Activated CD8-positive, alpha-beta T cell treated with anti-CD3 and anti-CD28 coated beads, Interleukin-2, amount 10 ng/mL, durations not matched to agents 7 days and 5 days (primary cell): Measurements from ENCODE around the gene AMPH. TPM values are rescaled to one million over a fixed set of nuclear protein-coding genes. Genes with fewer than 3 reads are reported as not detected.
"Not testable (repeated sequence)": the region's sequence is repeated elsewhere in the genome, so short reads cannot be mapped to it uniquely, and the experiment has no call there.

Source experiments
- ATAC-seq: fragments of 150-1000 bp; cut with Tn5 transposase; one replicate; pipeline ENCODE4 v1.10.0; 2021; ENCODE audit warnings: moderate library complexity
- CTCF ChIA-PET: fragments of 350-600 bp; sonication (Branson Sonifier 250); formaldehyde crosslinking; loops from one replicate; lab custom pipeline; 2021; ENCODE audit warnings: antibody characterized with exemption; lab: Charles Lee
- POLR2A ChIA-PET: fragments of 350-600 bp; sonication (Branson Sonifier 250); formaldehyde crosslinking; loops from one replicate; lab custom pipeline; 2021; ENCODE audit warnings: antibody characterized with exemption; lab: Charles Lee
- DNase-seq: peaks from one replicate; pipeline ENCODE4 v3.0.0-alpha.2; 2020
- H3K27ac Mint-ChIP-seq: one replicate; pipeline ENCODE4 v1.8.0; 2021; ENCODE audit warnings: mild to moderate bottlenecking, mixed read lengths
- H3K27me3 Mint-ChIP-seq: one replicate; pipeline ENCODE4 v1.8.0; 2021; ENCODE audit warnings: low read depth, mixed read lengths
- H3K36me3 Mint-ChIP-seq: one replicate; pipeline ENCODE4 v1.8.0; 2021; ENCODE audit warnings: low read depth, mixed read lengths
- H3K4me1 Mint-ChIP-seq: one replicate; pipeline ENCODE4 v1.8.0; 2021; ENCODE audit warnings: low read depth, mixed read lengths
- H3K4me3 Mint-ChIP-seq: one replicate; pipeline ENCODE4 v1.8.0; 2021; ENCODE audit warnings: mild to moderate bottlenecking, mixed read lengths
- H3K9me3 Mint-ChIP-seq: one replicate; pipeline ENCODE4 v1.8.0; 2022; ENCODE audit warnings: mixed read lengths; ENCODE audit not compliant: insufficient read depth
- total RNA-seq, 2 experiments: library from RNA; stranded (reverse); gene quantifications; one replicate each; pipeline ENCODE4 v1.2.3, GENCODE V29; 2021

Gene AMPH
- total RNA-seq, 2 experiments from 2014 or later = not detected

- Mint-ChIP-seq H3K4me3 (peak overlapping the region; percentile 91), H3K36me3 (peaks cover 65% of the 10 kb centered on the region), H3K27ac (peak overlapping the region; percentile 93), H3K4me1 (peaks cover 65% of the 10 kb centered on the region)
- peak; percentile 82 for ATAC-seq
- ChIA-PET POLR2A (interaction anchor here (0.8 to 1.3 kb wide), 4 partner anchors 14 to 372 kb away, joined by 3 to 4 read pairs (median 3); no protein-coding TSS in a partner anchor), CTCF (interaction anchor here (0.6 to 4.5 kb wide), 22 partner anchors 9 to 254 kb away, joined by 3 to 65 read pairs (median 7); partner anchors contain the start of gene STARD3NL)
- not testable (repeated sequence) for H3K27me3 Mint-ChIP-seq, H3K9me3 Mint-ChIP-seq
- peak; percentile 87 for DNase-seq
Observed at GRCh38 chr7:38359071-38359601, 272.0 kb downstream of the AMPH start.

- not testable (repeated sequence) for H3K27me3 Mint-ChIP-seq, H3K9me3 Mint-ChIP-seq
- ChIA-PET POLR2A (interaction anchor here (1.0 to 1.3 kb wide), 3 partner anchors 13 to 138 kb away, joined by 3 to 4 read pairs (median 3); no protein-coding TSS in a partner anchor), CTCF (interaction anchor here (0.6 to 4.5 kb wide), 23 partner anchors 9 to 253 kb away, joined by 3 to 65 read pairs (median 7); partner anchors contain the start of gene STARD3NL)
- Mint-ChIP-seq H3K36me3 (peaks cover 65% of the 10 kb centered on the region), H3K4me3 (peak overlapping the region; percentile 91), H3K4me1 (peaks cover 65% of the 10 kb centered on the region), H3K27ac (peak overlapping the region; percentile 93)
- DNase-seq (peak; percentile 69), ATAC-seq (peak; percentile 20)
Observed at GRCh38 chr7:38358273-38358831, 272.8 kb downstream of the AMPH start.

- CTCF ChIA-PET = interaction anchor here (0.6 to 3.2 kb wide), 25 partner anchors 9 to 246 kb away, joined by 3 to 40 read pairs (median 4); partner anchors contain the start of gene STARD3NL
- H3K9me3 Mint-ChIP-seq, H3K27me3 Mint-ChIP-seq, ATAC-seq, POLR2A ChIA-PET: not testable (repeated sequence)
- H3K4me1 Mint-ChIP-seq = peaks cover 58% of the 10 kb centered on the region
- DNase-seq = peak; percentile 78
- H3K36me3 Mint-ChIP-seq = peaks cover 55% of the 10 kb centered on the region
- peak overlapping the region; percentile 88 for H3K27ac Mint-ChIP-seq
- H3K4me3 Mint-ChIP-seq = peak overlapping the region; percentile 77
Observed at GRCh38 chr7:38354271-38354851, 276.8 kb downstream of the AMPH start.

GRCh38 chr7:38353431-38353881 lies 277.7 kb downstream of the AMPH start:
- Mint-ChIP-seq H3K36me3 (peaks cover 50% of the 10 kb centered on the region), H3K27ac (peak overlapping the region; percentile 88), H3K4me1 (peaks cover 59% of the 10 kb centered on the region), H3K4me3 (peak overlapping the region; percentile 77)
- H3K9me3 Mint-ChIP-seq, POLR2A ChIA-PET, H3K27me3 Mint-ChIP-seq: not testable (repeated sequence)
- DNase-seq (peak; percentile 64), ATAC-seq (peak; percentile 59)
- CTCF ChIA-PET = interaction anchor here (0.9 to 3.2 kb wide), 10 partner anchors 8 to 245 kb away, joined by 3 to 40 read pairs (median 8); no protein-coding TSS in a partner anchor

- Mint-ChIP-seq H3K9me3 (no peaks in the 10 kb centered on the region), H3K36me3 (peaks cover 46% of the 10 kb centered on the region), H3K27ac (peak overlapping the region; percentile 92), H3K27me3 (no peaks in the 10 kb centered on the region), H3K4me3 (peak overlapping the region; percentile 87), H3K4me1 (peaks cover 50% of the 10 kb centered on the region)
- ATAC-seq (no peak), DNase-seq (no peak)
- CTCF ChIA-PET = interaction anchor here (0.7 to 3.3 kb wide), 8 partner anchors 11 to 243 kb away, joined by 3 to 16 read pairs (median 6); no protein-coding TSS in a partner anchor
- POLR2A ChIA-PET = no interaction called here
Observed at GRCh38 chr7:38351601-38352000, 279.6 kb downstream of the AMPH start.

GRCh38 chr7:38350777-38351176 lies 280.4 kb downstream of the AMPH start:
- Mint-ChIP-seq H3K36me3 (peaks cover 44% of the 10 kb centered on the region), H3K4me1 (peaks cover 49% of the 10 kb centered on the region), H3K27ac (peak overlapping the region; percentile 92), H3K4me3 (peak overlapping the region; percentile 87)
- DNase-seq, POLR2A ChIA-PET, H3K27me3 Mint-ChIP-seq, ATAC-seq, H3K9me3 Mint-ChIP-seq: not testable (repeated sequence)
- CTCF ChIA-PET = interaction anchor here (0.9 to 4.7 kb wide), 9 partner anchors 8 to 242 kb away, joined by 3 to 47 read pairs (median 7); no protein-coding TSS in a partner anchor

GRCh38 chr7:38349869-38350583 lies 281.1 kb downstream of the AMPH start:
- CTCF ChIA-PET = interaction anchor here (0.7 to 4.7 kb wide), 20 partner anchors 8 to 241 kb away, joined by 3 to 47 read pairs (median 4); no protein-coding TSS in a partner anchor
- Mint-ChIP-seq H3K36me3 (peaks cover 36% of the 10 kb centered on the region), H3K4me1 (peaks cover 48% of the 10 kb centered on the region), H3K27ac (peak overlapping the region; percentile 92), H3K4me3 (peak overlapping the region; percentile 87)
- DNase-seq = peak; percentile 76
- peak; percentile 77 for ATAC-seq
- H3K27me3 Mint-ChIP-seq, H3K9me3 Mint-ChIP-seq: not testable (repeated sequence)
- POLR2A ChIA-PET = interaction anchor here (1.3 kb wide), 1 partner anchor 134 kb away, joined by 3 read pairs; no protein-coding TSS in a partner anchor

GRCh38 chr7:38349126-38349795 lies 281.9 kb downstream of the AMPH start:
- H3K4me1 Mint-ChIP-seq = peaks cover 48% of the 10 kb centered on the region
- ChIA-PET CTCF (interaction anchor here (0.7 to 4.7 kb wide), 18 partner anchors 8 to 240 kb away, joined by 3 to 47 read pairs (median 4); no protein-coding TSS in a partner anchor), POLR2A (interaction anchor here (1.3 kb wide), 1 partner anchor 133 kb away, joined by 3 read pairs; no protein-coding TSS in a partner anchor)
- H3K27ac Mint-ChIP-seq = peak overlapping the region; percentile 92
- peaks cover 34% of the 10 kb centered on the region for H3K36me3 Mint-ChIP-seq
- peak; percentile 43 for ATAC-seq
- peak overlapping the region; percentile 87 for H3K4me3 Mint-ChIP-seq
- DNase-seq = peak; percentile 55
- H3K27me3 Mint-ChIP-seq, H3K9me3 Mint-ChIP-seq: not testable (repeated sequence)

- Mint-ChIP-seq H3K4me1 (peaks cover 52% of the 10 kb centered on the region), H3K36me3 (peaks cover 26% of the 10 kb centered on the region), H3K4me3 (peak overlapping the region; percentile 87), H3K27ac (peak overlapping the region; percentile 86)
- CTCF ChIA-PET = interaction anchor here (0.9 to 7.0 kb wide), 17 partner anchors 9 to 236 kb away, joined by 3 to 102 read pairs (median 4); no protein-coding TSS in a partner anchor
- not testable (repeated sequence) for H3K9me3 Mint-ChIP-seq, H3K27me3 Mint-ChIP-seq
- DNase-seq (peak; percentile 55), ATAC-seq (peak; percentile 36)
- POLR2A ChIA-PET = interaction anchor here (1.0 to 1.5 kb wide), 2 partner anchors 13 to 130 kb away, joined by 3 read pairs; no protein-coding TSS in a partner anchor
Observed at GRCh38 chr7:38345299-38346172, 285.6 kb downstream of the AMPH start.

GRCh38 chr7:38344741-38345140 lies 286.4 kb downstream of the AMPH start:
- ChIA-PET CTCF (interaction anchor here (0.9 to 7.0 kb wide), 14 partner anchors 9 to 236 kb away, joined by 3 to 102 read pairs (median 6); no protein-coding TSS in a partner anchor), POLR2A (interaction anchor here (1.5 kb wide), 1 partner anchor 14 kb away, joined by 3 read pairs; no protein-coding TSS in a partner anchor)
- DNase-seq (peak; percentile 54), ATAC-seq (peak; percentile 48)
- Mint-ChIP-seq H3K36me3 (peaks cover 22% of the 10 kb centered on the region), H3K4me3 (peak overlapping the region; percentile 66), H3K27ac (peak overlapping the region; percentile 86), H3K4me1 (peaks cover 59% of the 10 kb centered on the region)
- not testable (repeated sequence) for H3K9me3 Mint-ChIP-seq, H3K27me3 Mint-ChIP-seq
